HEK293 (cell line): ENCODE results near the gene ZNF223.

ENCODE experiments used
- MYNN ChIP-seq: fragments of 450-650 bp; formaldehyde crosslinking; IDR thresholded peaks from 2 replicates; pipeline ENCODE4 v1.5.1; 2016; ENCODE audit warnings: missing biosample characterization, missing genetic modification characterization, borderline replicate concordance
- OVOL3 ChIP-seq: fragments of 450-650 bp; formaldehyde crosslinking; IDR thresholded peaks from 2 replicates; pipeline ENCODE4 v1.5.1; 2016; ENCODE audit warnings: missing biosample characterization, missing genetic modification characterization
- PRDM1 ChIP-seq: fragments of 450-650 bp; formaldehyde crosslinking; IDR thresholded peaks from 2 replicates; pipeline ENCODE4; 2016; ENCODE audit warnings: missing biosample characterization, missing genetic modification characterization
- ZBTB21 ChIP-seq: fragments of 450-650 bp; formaldehyde crosslinking; IDR thresholded peaks from 2 replicates; pipeline ENCODE4 v1.5.1; 2017; ENCODE audit warnings: missing biosample characterization, missing genetic modification characterization
- ZEB2 ChIP-seq: fragments of 450-650 bp; formaldehyde crosslinking; IDR thresholded peaks from 2 replicates; pipeline ENCODE4 v1.5.1; 2016; ENCODE audit warnings: missing biosample characterization, missing genetic modification characterization
- ZNF132 ChIP-seq: fragments of 450-650 bp; formaldehyde crosslinking; IDR thresholded peaks from 2 replicates; pipeline ENCODE4 v1.5.1; 2017; ENCODE audit warnings: missing biosample characterization, missing genetic modification characterization, borderline replicate concordance
- ZNF146 ChIP-seq: fragments of 450-650 bp; formaldehyde crosslinking; IDR thresholded peaks from 2 replicates; pipeline ENCODE4 v1.5.1; 2016; ENCODE audit warnings: missing biosample characterization, missing genetic modification characterization
- ZNF157 ChIP-seq: fragments of 450-650 bp; formaldehyde crosslinking; IDR thresholded peaks from 2 replicates; pipeline ENCODE4 v1.5.1; 2016; ENCODE audit warnings: missing biosample characterization, missing genetic modification characterization
- ZNF184 ChIP-seq: fragments of 450-650 bp; IDR thresholded peaks from 2 replicates; pipeline ENCODE4 v1.5.1; 2018; ENCODE audit warnings: missing biosample characterization, mild to moderate bottlenecking, missing genetic modification characterization
- ZNF211 ChIP-seq: fragments of 450-650 bp; formaldehyde crosslinking; IDR thresholded peaks from 2 replicates; pipeline ENCODE4 v1.5.1; 2016; ENCODE audit warnings: low read depth, missing biosample characterization, missing genetic modification characterization
- ZNF311 ChIP-seq: fragments of 450-650 bp; formaldehyde crosslinking; IDR thresholded peaks from 2 replicates; pipeline ENCODE4 v1.5.1; 2017; ENCODE audit warnings: missing biosample characterization, missing genetic modification characterization, borderline replicate concordance
- ZNF350 ChIP-seq: fragments of 450-650 bp; formaldehyde crosslinking; IDR thresholded peaks from 2 replicates; pipeline ENCODE4 v1.5.0; 2017; ENCODE audit warnings: missing biosample characterization, mild to moderate bottlenecking, missing genetic modification characterization
- ZNF354C ChIP-seq: fragments of 450-650 bp; formaldehyde crosslinking; IDR thresholded peaks from 2 replicates; pipeline ENCODE4 v1.5.1; 2016; ENCODE audit warnings: missing biosample characterization, missing genetic modification characterization, low read depth, borderline replicate concordance
- ZNF37A ChIP-seq: fragments of 450-650 bp; IDR thresholded peaks from 2 replicates; pipeline ENCODE4 v1.5.1; 2018; ENCODE audit warnings: missing biosample characterization, missing genetic modification characterization
- ZNF391 ChIP-seq: fragments of 450-650 bp; formaldehyde crosslinking; IDR thresholded peaks from 2 replicates; pipeline ENCODE4 v1.5.1; 2016; ENCODE audit warnings: low read depth, missing biosample characterization, missing genetic modification characterization, borderline replicate concordance
- ZNF48 ChIP-seq: fragments of 450-650 bp; formaldehyde crosslinking; IDR thresholded peaks from 2 replicates; pipeline ENCODE4 v1.5.1; 2016; ENCODE audit warnings: missing biosample characterization, missing genetic modification characterization
- ZNF510 ChIP-seq: fragments of 450-650 bp; formaldehyde crosslinking; IDR thresholded peaks from 2 replicates; pipeline ENCODE4 v1.5.1; 2018; ENCODE audit warnings: mild to moderate bottlenecking, missing genetic modification characterization, missing biosample characterization; ENCODE audit not compliant: insufficient replicate concordance
- ZNF529 ChIP-seq: fragments of 450-650 bp; formaldehyde crosslinking; IDR thresholded peaks from 2 replicates; pipeline ENCODE4 v1.5.1; 2017; ENCODE audit warnings: missing genetic modification characterization, missing biosample characterization; ENCODE audit not compliant: insufficient replicate concordance
- ZNF544 ChIP-seq: fragments of 450-650 bp; formaldehyde crosslinking; IDR thresholded peaks from 2 replicates; pipeline ENCODE4 v1.5.0; 2017; ENCODE audit warnings: missing biosample characterization, missing genetic modification characterization
- ZNF548 ChIP-seq: fragments of 450-650 bp; formaldehyde crosslinking; IDR thresholded peaks from 2 replicates; pipeline ENCODE4 v1.5.1; 2016; ENCODE audit warnings: missing biosample characterization, missing genetic modification characterization
- ZNF560 ChIP-seq: fragments of 450-650 bp; formaldehyde crosslinking; IDR thresholded peaks from 2 replicates; pipeline ENCODE4 v1.5.1; 2017; ENCODE audit warnings: missing biosample characterization, missing genetic modification characterization, borderline replicate concordance
- ZNF585B ChIP-seq: fragments of 450-650 bp; formaldehyde crosslinking; IDR thresholded peaks from 2 replicates; pipeline ENCODE4 v1.5.1; 2016; ENCODE audit warnings: missing biosample characterization, missing genetic modification characterization
- ZNF658 ChIP-seq: fragments of 450-650 bp; formaldehyde crosslinking; IDR thresholded peaks from 2 replicates; pipeline ENCODE4; 2016; ENCODE audit warnings: missing biosample characterization, missing genetic modification characterization
- ZNF792 ChIP-seq: fragments of 450-650 bp; formaldehyde crosslinking; IDR thresholded peaks from 2 replicates; pipeline ENCODE4 v1.5.1; 2016; ENCODE audit warnings: missing biosample characterization, missing genetic modification characterization
- TF ChIP-seq, protein P1 (sequence below): sonication (generic); formaldehyde crosslinking; IDR thresholded peaks from 2 replicates; pipeline ENCODE4 v1.8.1; 2022; ENCODE audit warnings: mild to moderate bottlenecking, moderate library complexity, missing genetic modification reagents
- TF ChIP-seq, protein P2 (sequence below): fragments of 450-650 bp; formaldehyde crosslinking; IDR thresholded peaks from 2 replicates; pipeline ENCODE4 v1.5.1; 2016; ENCODE audit warnings: missing biosample characterization, missing genetic modification characterization
- TF ChIP-seq, protein P3 (sequence below): fragments of 450-650 bp; formaldehyde crosslinking; IDR thresholded peaks from 2 replicates; pipeline ENCODE4 v1.5.1; 2017; ENCODE audit warnings: missing biosample characterization, missing genetic modification characterization
- TF ChIP-seq, protein P4 (sequence below): fragments of 450-650 bp; formaldehyde crosslinking; IDR thresholded peaks from 2 replicates; pipeline ENCODE4 v1.5.1; 2016; ENCODE audit warnings: missing biosample characterization, missing genetic modification characterization, borderline replicate concordance
- TF ChIP-seq, protein P5 (sequence below): fragments of 450-650 bp; formaldehyde crosslinking; IDR thresholded peaks from 2 replicates; pipeline ENCODE4 v1.5.1; 2016; ENCODE audit warnings: missing biosample characterization, missing genetic modification characterization

ZNF223 gene

DNA sequence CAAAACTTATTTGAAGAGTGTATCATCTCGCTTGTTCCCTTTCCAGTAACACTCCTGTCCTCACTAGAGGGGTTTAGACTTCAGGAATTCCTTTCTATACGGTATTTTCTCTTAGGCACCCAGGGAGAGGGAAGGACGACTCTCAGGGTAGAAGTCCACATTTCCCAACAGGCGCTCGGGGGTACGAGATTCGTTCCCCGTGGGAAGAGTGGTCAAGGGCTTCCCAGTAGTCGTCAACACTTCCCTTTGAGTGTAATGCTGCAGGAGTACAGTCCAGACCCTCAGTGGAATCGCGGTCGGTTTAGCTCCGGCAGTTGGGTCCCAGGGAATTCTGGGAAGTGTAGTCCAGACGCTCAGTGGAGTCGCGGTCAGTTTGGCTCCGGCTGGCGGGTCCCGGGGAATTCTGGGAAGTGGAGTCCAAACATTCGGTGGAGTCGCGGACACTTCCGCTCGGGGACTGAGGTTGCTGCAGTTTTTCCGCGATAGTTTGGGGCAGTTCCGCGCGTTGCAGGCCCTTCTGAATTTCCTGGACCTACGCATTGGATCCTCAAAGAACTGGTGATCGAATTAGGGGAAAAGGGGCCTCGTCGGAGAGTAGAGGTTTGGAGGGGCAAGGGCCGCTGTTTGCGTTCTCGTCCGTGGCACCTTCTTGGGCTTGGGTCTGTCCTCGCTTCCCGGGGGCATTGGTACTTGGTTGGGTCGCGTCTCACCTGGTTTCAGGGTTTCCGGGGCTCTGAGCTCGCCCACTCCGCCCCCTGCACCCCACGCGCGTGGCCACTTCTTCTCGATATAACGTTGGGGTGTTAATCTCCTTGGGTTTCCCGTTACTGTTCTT lies 42.3 kb downstream of the ZNF223 start, which contains the start of gene ZNF224 (continued):
- TF ChIP-seq PRDM1 (tag by site-specific recombination) (peak; percentile 96), ZNF132 (no peak), ZNF585B (tag by site-specific recombination) (no peak), ZBTB21 (tag by site-specific recombination) (peak; percentile 48; the same call in 1 of the 2 replicates), ZNF211 (no peak), ZNF792 (tag by site-specific recombination) (peak; percentile 80; the same call in 1 of the 2 replicates), ZEB2 (tag by site-specific recombination) (peak; percentile 84), ZNF184 (tag by site-specific recombination) (no peak; the same call in 1 of the 2 replicates), OVOL3 (no peak), ZNF48 (no peak), ZNF510 (no peak), ZNF529 (tag by site-specific recombination) (no peak), ZNF391 (tag by site-specific recombination) (peak; percentile 22; the same call in 1 of the 2 replicates), ZNF354C (tag by site-specific recombination) (no peak), ZNF548 (tag by site-specific recombination) (no peak), ZNF146 (no peak), ZNF560 (tag by site-specific recombination) (no peak), ZNF658 (tag by site-specific recombination) (no peak), ZNF157 (tag by site-specific recombination) (no peak), MYNN (tag by site-specific recombination) (no peak), ZNF350 (no peak), ZNF544 (tag by site-specific recombination) (no peak), ZNF311 (tag by site-specific recombination) (no peak), ZNF37A (tag by site-specific recombination) (no peak)
- TF ChIP-seq, protein P1, sequence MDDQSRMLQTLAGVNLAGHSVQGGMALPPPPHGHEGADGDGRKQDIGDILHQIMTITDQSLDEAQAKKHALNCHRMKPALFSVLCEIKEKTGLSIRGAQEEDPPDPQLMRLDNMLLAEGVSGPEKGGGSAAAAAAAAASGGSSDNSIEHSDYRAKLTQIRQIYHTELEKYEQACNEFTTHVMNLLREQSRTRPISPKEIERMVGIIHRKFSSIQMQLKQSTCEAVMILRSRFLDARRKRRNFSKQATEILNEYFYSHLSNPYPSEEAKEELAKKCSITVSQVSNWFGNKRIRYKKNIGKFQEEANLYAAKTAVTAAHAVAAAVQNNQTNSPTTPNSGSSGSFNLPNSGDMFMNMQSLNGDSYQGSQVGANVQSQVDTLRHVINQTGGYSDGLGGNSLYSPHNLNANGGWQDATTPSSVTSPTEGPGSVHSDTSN (CRISPR knock-in tag) = no peak; the same call in 1 of the 2 replicates
- TF ChIP-seq, protein P2, sequence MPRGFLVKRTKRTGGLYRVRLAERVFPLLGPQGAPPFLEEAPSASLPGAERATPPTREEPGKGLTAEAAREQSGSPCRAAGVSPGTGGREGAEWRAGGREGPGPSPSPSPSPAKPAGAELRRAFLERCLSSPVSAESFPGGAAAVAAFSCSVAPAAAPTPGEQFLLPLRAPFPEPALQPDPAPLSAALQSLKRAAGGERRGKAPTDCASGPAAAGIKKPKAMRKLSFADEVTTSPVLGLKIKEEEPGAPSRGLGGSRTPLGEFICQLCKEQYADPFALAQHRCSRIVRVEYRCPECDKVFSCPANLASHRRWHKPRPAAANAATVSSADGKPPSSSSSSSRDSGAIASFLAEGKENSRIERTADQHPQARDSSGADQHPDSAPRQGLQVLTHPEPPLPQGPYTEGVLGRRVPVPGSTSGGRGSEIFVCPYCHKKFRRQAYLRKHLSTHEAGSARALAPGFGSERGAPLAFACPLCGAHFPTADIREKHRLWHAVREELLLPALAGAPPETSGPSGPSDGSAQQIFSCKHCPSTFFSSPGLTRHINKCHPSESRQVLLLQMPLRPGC (tag by site-specific recombination) = no peak
- TF ChIP-seq, protein P3, sequence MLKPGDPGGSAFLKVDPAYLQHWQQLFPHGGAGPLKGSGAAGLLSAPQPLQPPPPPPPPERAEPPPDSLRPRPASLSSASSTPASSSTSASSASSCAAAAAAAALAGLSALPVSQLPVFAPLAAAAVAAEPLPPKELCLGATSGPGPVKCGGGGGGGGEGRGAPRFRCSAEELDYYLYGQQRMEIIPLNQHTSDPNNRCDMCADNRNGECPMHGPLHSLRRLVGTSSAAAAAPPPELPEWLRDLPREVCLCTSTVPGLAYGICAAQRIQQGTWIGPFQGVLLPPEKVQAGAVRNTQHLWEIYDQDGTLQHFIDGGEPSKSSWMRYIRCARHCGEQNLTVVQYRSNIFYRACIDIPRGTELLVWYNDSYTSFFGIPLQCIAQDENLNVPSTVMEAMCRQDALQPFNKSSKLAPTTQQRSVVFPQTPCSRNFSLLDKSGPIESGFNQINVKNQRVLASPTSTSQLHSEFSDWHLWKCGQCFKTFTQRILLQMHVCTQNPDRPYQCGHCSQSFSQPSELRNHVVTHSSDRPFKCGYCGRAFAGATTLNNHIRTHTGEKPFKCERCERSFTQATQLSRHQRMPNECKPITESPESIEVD (tag by site-specific recombination) = no peak
- TF ChIP-seq, protein P4, sequence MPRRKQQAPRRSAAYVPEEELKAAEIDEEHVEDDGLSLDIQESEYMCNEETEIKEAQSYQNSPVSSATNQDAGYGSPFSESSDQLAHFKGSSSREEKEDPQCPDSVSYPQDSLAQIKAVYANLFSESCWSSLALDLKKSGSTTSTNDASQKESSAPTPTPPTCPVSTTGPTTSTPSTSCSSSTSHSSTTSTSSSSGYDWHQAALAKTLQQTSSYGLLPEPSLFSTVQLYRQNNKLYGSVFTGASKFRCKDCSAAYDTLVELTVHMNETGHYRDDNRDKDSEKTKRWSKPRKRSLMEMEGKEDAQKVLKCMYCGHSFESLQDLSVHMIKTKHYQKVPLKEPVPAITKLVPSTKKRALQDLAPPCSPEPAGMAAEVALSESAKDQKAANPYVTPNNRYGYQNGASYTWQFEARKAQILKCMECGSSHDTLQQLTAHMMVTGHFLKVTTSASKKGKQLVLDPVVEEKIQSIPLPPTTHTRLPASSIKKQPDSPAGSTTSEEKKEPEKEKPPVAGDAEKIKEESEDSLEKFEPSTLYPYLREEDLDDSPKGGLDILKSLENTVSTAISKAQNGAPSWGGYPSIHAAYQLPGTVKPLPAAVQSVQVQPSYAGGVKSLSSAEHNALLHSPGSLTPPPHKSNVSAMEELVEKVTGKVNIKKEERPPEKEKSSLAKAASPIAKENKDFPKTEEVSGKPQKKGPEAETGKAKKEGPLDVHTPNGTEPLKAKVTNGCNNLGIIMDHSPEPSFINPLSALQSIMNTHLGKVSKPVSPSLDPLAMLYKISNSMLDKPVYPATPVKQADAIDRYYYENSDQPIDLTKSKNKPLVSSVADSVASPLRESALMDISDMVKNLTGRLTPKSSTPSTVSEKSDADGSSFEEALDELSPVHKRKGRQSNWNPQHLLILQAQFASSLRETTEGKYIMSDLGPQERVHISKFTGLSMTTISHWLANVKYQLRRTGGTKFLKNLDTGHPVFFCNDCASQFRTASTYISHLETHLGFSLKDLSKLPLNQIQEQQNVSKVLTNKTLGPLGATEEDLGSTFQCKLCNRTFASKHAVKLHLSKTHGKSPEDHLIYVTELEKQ (tag by site-specific recombination) = no peak
- TF ChIP-seq, protein P5, sequence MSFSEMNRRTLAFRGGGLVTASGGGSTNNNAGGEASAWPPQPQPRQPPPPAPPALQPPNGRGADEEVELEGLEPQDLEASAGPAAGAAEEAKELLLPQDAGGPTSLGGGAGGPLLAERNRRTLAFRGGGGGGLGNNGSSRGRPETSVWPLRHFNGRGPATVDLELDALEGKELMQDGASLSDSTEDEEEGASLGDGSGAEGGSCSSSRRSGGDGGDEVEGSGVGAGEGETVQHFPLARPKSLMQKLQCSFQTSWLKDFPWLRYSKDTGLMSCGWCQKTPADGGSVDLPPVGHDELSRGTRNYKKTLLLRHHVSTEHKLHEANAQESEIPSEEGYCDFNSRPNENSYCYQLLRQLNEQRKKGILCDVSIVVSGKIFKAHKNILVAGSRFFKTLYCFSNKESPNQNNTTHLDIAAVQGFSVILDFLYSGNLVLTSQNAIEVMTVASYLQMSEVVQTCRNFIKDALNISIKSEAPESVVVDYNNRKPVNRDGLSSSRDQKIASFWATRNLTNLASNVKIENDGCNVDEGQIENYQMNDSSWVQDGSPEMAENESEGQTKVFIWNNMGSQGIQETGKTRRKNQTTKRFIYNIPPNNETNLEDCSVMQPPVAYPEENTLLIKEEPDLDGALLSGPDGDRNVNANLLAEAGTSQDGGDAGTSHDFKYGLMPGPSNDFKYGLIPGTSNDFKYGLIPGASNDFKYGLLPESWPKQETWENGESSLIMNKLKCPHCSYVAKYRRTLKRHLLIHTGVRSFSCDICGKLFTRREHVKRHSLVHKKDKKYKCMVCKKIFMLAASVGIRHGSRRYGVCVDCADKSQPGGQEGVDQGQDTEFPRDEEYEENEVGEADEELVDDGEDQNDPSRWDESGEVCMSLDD = peak; percentile 86
